HG03354 (cell line): ENCODE data around the gene ZBTB9.

Experiments used
- ATAC-seq: cut with Tn5 transposase; IDR thresholded peaks from one replicate; pipeline ENCODE4 v1.9.1; 2021; ENCODE audit warnings: mild to moderate bottlenecking; ENCODE audit not compliant: unreplicated experiment, poor library complexity, severe bottlenecking

The ZBTB9 gene

GRCh38 chr6:33430991-33431879, 23.1 kb upstream of the ZBTB9 start:
- peak; percentile 56 for ATAC-seq

GRCh38 chr6:33431880-33432541, 22.4 kb upstream of the ZBTB9 start:
- ATAC-seq: no peak

GRCh38 chr6:33432546-33432945, 21.8 kb upstream of the ZBTB9 start:
- no peak for ATAC-seq

- ATAC-seq: no peak
These were observed 21.3 kb upstream of the ZBTB9 start for GRCh38 chr6:33433001-33433543.

- no peak for ATAC-seq
These were observed 20.7 kb upstream of the ZBTB9 start for GRCh38 chr6:33433544-33434191.

- no peak for ATAC-seq
These were observed 19.4 kb upstream of the ZBTB9 start for GRCh38 chr6:33434961-33435360.

GRCh38 chr6:33437666-33438065, 16.7 kb upstream of the ZBTB9 start:
- no peak for ATAC-seq

GRCh38 chr6:33438978-33439594, 15.3 kb upstream of the ZBTB9 start:
- ATAC-seq: no peak

- no peak for ATAC-seq
These were observed 14.3 kb upstream of the ZBTB9 start for GRCh38 chr6:33439956-33440648.

GRCh38 chr6:33440649-33441309, 13.6 kb upstream of the ZBTB9 start:
- no peak for ATAC-seq

- no peak for ATAC-seq
These were observed 12.9 kb upstream of the ZBTB9 start for GRCh38 chr6:33441457-33441856.

GRCh38 chr6:33442283-33442682, 12.1 kb upstream of the ZBTB9 start:
- ATAC-seq: no peak

GRCh38 chr6:33443025-33443424, 11.4 kb upstream of the ZBTB9 start:
- ATAC-seq: no peak

- ATAC-seq: no peak
These were observed 10.5 kb upstream of the ZBTB9 start for GRCh38 chr6:33443619-33444504.

GRCh38 chr6:33445119-33445603, 9.2 kb upstream of the ZBTB9 start:
- no peak for ATAC-seq

- no peak for ATAC-seq
These were observed 8.0 kb upstream of the ZBTB9 start for GRCh38 chr6:33446356-33446755.

- no peak for ATAC-seq
These were observed 3.9 kb upstream of the ZBTB9 start for GRCh38 chr6:33450434-33450833.

GRCh38 chr6:33451606-33452005, 2.8 kb upstream of the ZBTB9 start:
- no peak for ATAC-seq
